HG03196 (cell line): ENCODE results near the gene SPPL2A.
"Not testable (repeated sequence)": the region's sequence is repeated elsewhere in the genome, so short reads cannot be mapped to it uniquely, and the experiment has no call there.

Source experiments
- ATAC-seq: cut with Tn5 transposase; IDR thresholded peaks from one replicate; pipeline ENCODE4 v1.9.1; 2021; ENCODE audit not compliant: unreplicated experiment

Gene SPPL2A

DNA sequence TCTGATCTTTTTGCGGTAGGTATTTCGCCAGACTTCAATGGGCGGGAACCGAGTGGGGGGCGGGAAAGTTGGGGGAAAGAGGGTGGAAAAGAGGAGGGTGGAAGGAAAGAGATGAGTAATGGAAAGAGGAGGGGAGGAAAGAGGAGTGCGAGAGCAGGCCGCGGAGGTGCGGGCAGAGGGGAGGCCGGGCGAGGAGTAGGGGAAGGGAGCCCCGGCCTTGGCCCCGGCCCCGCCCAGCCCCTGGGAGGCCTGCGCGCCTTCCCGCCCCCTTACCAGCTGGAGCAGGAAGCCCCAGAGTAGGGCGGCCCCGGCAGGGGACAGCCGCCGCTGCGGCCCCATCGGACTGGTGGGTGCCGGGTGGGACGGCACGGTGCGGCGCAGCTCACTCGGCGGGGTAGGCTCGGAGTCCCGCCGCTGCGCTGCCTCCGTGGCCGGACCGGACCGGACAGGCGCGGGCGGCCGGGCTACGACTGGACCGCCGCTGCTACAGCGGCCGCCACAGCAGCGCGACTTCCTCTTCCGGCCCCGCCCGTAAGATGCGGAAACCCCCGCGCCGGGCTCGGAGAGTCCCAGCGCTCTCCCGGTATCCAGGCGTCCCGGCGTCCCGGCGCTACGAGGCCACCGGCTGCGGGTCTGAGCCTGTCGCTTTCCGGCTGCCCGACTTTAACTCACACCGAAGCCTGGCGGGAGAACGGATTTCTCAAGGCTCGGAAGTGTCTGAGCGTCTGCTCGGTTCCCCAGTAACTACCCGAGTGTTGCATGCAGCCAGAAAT, at the start of gene SPPL2A:
SPPL2A (minus strand) TSS at position 512 of the 773 bp plus-strand sequence; CDS start at position 339, 173 bp downstream.
- ATAC-seq: peak; percentile 88

DNA sequence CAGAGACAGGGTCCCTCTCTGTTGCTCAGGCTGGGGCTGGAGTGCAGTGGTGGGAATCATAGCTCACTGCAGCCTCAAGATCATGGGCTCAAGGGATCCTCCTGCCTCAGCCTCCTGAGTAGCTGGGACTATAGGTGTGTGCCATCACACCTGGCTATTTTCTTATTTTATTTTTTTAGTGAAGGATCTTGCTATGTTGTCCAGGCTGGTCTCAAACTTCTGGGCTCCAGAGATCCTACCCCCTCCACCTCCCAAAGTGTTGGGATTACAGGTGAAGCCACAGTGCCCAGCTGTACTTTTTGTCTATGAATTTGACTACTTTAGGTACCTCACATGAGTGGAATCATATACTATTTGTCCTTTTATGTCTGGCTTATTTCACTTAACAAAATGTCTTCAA, 49.1 kb upstream of the SPPL2A start:
- ATAC-seq: no peak

DNA sequence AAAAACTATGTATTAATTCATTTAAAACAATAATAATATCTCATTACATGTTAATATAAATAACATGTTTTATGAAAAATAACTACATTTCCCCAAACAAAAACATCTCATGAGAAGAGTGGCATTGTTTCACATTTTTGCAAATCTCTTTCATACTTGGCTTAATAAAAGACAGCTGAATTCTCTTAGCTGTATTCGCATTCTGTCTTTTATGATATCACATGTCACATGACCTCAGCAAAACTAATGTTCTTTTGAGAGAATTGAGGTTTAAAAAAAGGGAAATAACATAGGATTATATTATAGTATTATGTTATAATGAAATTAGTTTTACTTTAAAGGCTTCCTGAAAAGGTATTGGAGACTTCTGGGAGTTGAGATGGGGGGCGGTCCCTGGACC, 48.4 kb upstream of the SPPL2A start:
- ATAC-seq: no peak

DNA sequence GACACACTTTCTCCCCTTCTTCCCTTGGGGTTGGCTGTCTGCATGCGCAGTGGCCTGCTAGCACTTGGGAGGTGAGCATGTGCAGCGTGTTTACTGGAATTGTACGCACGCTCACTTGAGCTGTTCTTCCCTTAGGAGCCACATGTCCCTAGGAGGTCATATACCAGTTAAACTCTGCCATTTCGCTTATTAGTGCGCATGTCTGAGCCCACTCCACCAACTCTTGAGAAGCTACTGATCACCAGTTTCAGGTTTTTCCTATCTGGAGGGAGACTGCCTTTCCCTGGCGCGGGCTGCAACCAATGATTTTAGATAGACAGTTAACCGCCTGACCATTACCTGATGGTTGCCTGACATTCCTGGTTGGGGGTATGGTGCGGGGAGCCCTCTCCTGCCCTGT, 47.6 kb upstream of the SPPL2A start:
- no peak for ATAC-seq

DNA sequence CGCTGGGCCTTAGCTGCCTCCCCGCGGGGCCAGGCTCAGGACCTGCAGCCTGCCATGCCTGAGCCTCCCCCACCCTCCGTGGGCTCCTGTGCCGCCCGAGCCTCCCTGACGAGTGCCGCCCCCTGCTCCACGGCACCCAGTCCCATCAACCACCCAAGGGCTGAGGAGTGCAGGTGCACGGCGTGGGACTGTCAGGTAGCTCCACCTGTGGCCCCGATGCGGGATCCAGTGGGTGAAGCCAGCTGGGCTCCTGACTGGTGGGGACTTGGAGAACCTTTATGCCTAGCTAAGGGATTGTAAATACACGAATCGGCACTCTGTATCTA, 46.6 kb upstream of the SPPL2A start:
- ATAC-seq: not testable (repeated sequence)

DNA sequence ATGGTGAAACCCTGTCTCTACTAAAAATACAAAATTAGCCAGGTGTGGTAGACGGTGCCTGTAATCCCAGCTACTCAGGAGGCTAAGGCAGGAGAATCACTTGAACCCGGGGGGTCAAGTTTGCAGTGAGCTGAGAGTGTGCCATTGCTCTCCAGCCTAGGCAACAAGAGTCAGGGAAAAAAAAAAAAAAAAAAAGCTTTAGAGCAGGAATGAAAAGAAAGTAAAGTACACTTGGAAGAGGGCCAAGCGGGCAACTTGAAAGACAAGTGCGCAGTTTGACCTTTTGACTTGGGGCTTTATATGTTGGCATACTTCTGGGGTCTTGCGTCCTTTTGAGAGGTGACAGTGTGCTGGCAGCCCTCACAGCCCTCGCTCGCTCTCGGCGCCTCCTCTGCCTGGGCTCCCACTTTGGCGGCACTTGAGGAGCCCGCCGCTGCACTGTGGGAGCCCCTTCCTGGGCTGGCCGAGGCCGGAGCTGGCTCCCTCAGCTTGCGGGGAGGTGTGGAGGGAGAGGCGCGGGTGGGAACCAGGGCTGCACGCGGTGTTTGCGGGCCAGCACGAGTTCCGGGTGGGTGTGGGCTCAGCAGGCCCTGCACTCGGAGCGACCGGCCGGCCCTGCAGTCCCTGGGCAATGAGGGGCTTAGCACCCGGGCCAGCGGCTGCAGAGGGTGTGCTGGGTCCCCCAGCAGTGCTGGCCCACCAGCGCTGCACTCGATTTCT, 46.1 kb upstream of the SPPL2A start:
- not testable (repeated sequence) for ATAC-seq

- ATAC-seq: no peak
Measured at GRCh38 chr15:50810128-50810527, 44.6 kb upstream of the SPPL2A start.

DNA sequence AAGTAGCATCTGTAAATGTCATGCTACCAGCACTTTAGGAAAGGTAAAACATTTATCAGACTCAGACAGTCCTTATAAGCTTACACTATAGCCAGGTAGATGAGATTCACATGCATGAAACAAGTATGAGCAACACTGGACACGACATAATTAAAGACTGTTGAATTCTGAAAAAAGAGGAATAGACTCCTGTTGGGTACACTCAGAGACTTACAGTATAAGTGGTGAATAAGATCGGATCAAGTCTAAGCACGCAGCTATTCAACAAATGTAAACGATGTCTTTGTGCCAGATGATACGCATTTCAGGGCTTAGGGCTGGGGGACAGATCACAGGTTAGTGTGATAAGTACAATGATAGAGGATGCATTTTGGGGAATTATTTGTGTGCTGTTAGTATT, 43.2 kb upstream of the SPPL2A start:
- ATAC-seq: no peak

DNA sequence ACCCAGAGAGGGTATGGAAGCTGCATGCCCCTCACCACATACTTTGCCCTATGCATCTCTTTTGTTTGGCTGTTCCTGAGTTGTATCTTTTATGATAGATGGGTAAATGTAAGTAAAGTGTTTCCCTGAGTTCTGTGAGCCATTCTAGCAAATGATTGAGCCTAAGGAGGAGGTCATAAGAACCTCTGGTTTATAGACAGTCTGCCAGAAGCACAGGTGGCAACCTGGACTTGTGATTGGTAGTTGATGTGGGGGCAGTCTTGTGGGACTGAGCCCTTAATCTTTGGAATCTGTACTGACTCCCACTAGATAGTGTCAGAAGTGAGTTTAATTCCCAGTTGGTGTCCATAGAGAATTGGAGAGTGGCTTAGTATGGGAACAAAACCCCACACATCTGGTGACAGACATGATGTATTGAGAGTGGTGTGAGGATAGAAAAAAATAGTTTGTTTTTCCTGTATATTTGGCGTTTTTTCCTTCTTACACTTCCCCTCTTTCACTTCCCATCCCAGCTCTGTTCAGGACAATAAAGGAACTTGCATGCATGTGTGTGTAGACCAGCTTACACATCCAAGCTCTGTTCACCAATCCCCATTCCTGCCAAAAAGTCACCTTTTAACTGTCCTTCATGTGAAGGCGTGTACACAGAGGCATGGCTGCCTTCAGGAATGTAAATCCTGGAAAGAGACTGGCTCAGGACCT, 38.1 kb upstream of the SPPL2A start:
- ATAC-seq: no peak

DNA sequence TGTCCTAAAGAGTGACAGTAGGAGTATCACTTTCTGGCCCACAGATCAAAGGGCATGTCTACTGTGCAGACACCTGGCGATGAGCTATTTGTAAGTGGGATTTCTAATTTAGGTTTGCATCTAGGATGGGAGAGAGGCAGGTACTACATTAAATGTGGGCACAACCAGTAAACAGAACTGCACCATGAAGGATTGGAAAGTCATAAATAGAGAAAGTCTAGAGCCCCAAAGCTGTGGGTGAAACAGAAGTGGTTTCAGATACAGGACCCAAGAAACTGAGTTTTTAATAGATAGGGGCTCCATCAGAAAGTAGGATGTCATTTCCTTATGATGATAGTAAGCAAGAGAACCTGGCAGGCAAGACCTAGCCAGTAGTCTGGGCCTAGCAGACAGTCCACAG, 35.2 kb upstream of the SPPL2A start:
- no peak for ATAC-seq

DNA sequence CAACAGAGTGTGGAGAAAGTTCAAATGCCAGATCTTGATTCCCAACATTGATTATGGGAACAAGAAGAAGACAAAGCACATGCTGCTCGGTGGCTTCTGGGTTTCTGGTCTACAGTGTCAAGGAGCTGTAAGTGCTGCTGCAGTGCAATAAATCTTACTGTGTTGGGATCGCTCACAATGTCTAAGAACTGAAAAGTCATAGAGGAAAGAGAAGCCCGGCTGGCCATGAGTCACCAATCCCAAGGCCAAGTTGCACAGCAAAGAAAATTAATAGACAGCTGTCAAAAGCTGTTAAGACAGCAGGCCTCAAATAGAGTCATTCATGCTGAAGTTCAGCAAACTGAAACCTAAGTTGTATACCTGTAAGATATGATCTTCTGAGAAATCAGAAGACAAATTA, 33.2 kb upstream of the SPPL2A start:
- ATAC-seq: no peak

GRCh38 chr15:50797926-50798325, 32.4 kb upstream of the SPPL2A start:
- no peak for ATAC-seq

GRCh38 chr15:50791486-50791885, 26.0 kb upstream of the SPPL2A start:
- ATAC-seq: no peak

- no peak for ATAC-seq
Measured at GRCh38 chr15:50790778-50791453, 25.4 kb upstream of the SPPL2A start.

GRCh38 chr15:50786871-50787270, 21.4 kb upstream of the SPPL2A start:
- no peak for ATAC-seq

GRCh38 chr15:50786438-50786837, 20.9 kb upstream of the SPPL2A start:
- no peak for ATAC-seq

- no peak for ATAC-seq
Measured at GRCh38 chr15:50783895-50784294, 18.4 kb upstream of the SPPL2A start.

GRCh38 chr15:50783411-50783810, 17.9 kb upstream of the SPPL2A start:
- no peak for ATAC-seq

GRCh38 chr15:50778086-50778485, 12.6 kb upstream of the SPPL2A start:
- no peak for ATAC-seq

GRCh38 chr15:50777042-50777441, 11.5 kb upstream of the SPPL2A start:
- no peak for ATAC-seq

GRCh38 chr15:50774450-50774849, 8.9 kb upstream of the SPPL2A start:
- peak; percentile 51 for ATAC-seq
